Measurements from ENCODE around the gene CEP112. TPM values are rescaled to one million over a fixed set of nuclear protein-coding genes. Genes with fewer than 3 reads are reported as not detected.

The CEP112 gene
- total and polyA plus RNA-seq, 2 of the 13 experiments (the other 11 are each of a cell fraction or from before 2014, with no cell fraction given), result 1.2 to 3.4 TPM

DNA sequence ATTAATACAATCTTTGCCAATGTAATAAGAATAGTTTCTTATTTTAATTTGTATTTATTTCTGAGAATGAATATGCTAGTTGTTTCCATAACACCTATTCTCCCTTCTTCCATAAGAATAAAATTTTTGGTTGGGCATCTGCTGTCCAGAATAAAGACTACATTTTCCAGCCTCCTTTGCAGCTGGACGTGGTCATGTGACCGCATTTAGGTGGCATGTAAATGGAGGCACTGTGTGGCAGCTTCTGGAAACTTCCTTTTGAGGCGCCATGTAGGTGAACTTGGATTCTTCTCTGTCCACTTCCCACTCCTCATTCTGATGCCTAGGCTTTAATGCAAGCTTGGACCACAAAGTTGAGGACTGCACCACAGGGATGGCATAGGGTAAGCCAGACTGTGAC is 415.0 kb downstream of the CEP112 start:
- FAIRE-seq (no peak), DNase-seq (ENCODE audit: low spot score) (no peak), ATAC-seq (no peak)
- 52% methylated on average over 3 of the region's 3 CpGs for WGBS (ENCODE audit: low lambda C conversion rate)
- Histone ChIP-seq H3K79me2 (ENCODE audit: insufficient read depth, low read length) (no peaks in the 10 kb centered on the region), H3K27ac (ENCODE audit: extremely low read length, insufficient read depth, low read length) (no peak overlapping the region), H3K9ac (ENCODE audit: insufficient read depth, low read depth, low read length) (no peak overlapping the region), H3K4me1 (ENCODE audit: insufficient read depth, low read length) (peaks cover 22% of the 10 kb centered on the region), H3K27me3 (ENCODE audit: control insufficient read depth in 1 of 2, insufficient read depth in 2 of 2, low read length in 2 of 2) (no peaks in the 10 kb centered on the region; a peak in 1 of 5 replicates), H3K9me3 (ENCODE audit: low read length) (no peaks in the 10 kb centered on the region), H3K36me3 (replicated peaks in 1 of 2; ENCODE audit: control insufficient read depth in 1 of 2, insufficient read depth in 2 of 2, low read length in 2 of 2) (no peaks in the 10 kb centered on the region), H4K20me1 (ENCODE audit: insufficient read depth, low read length) (no peaks in the 10 kb centered on the region), H3K4me3 (replicated peaks in 1 of 3; ENCODE audit: insufficient read depth in 1 of 3, low read depth in 2 of 3, low read length in 3 of 3) (no peak overlapping the region), H2AFZ (ENCODE audit: low read length) (no peak overlapping the region), H3K4me2 (ENCODE audit: low read depth, low read length) (no peak overlapping the region)
- ChIA-PET CTCF (ENCODE audit: low intra/inter-chr PET ratio, low total read pairs) (no interaction called here), POLR2A (no interaction called here)
- BruUV-seq (replicated peaks), result no TSS peak
- intact Hi-C loops (cut with micrococcal nuclease; ENCODE audit: unreplicated experiment), result no loop called here
- TF ChIP-seq, protein P1, sequence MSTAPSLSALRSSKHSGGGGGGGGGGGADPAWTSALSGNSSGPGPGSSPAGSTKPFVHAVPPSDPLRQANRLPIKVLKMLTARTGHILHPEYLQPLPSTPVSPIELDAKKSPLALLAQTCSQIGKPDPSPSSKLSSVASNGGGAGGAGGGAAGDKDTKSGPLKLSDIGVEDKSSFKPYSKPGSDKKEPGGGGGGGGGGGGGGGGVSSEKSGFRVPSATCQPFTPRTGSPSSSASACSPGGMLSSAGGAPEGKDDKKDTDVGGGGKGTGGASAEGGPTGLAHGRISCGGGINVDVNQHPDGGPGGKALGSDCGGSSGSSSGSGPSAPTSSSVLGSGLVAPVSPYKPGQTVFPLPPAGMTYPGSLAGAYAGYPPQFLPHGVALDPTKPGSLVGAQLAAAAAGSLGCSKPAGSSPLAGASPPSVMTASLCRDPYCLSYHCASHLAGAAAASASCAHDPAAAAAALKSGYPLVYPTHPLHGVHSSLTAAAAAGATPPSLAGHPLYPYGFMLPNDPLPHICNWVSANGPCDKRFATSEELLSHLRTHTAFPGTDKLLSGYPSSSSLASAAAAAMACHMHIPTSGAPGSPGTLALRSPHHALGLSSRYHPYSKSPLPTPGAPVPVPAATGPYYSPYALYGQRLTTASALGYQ (CRISPR knock-in tag; IDR thresholded peaks at IDR 0.05), result no peak
- TF ChIP-seq ZNF33B (CRISPR knock-in tag; IDR thresholded peaks at IDR 0.05) (no peak), THAP11 (CRISPR knock-in tag; IDR thresholded peaks at IDR 0.05) (0 out of 2 replicates have a peak, but pooled peaks have one; percentile 23), PCBP2 (optimal IDR thresholded peaks at IDR 0.05; ENCODE audit: low read depth, low read length, poor library complexity, severe bottlenecking) (no peak), FOXK2 (IDR thresholded peaks at IDR 0.05) (no peak), RELA (CRISPR knock-in tag; IDR thresholded peaks at IDR 0.05) (no peak), ONECUT2 (CRISPR knock-in tag; IDR thresholded peaks at IDR 0.05) (no peak)
- in situ Hi-C loops (cut with HindIII; ENCODE audit: extremely low pct_ligation_motif_present, low pct_unique_long_range_greater_than_20kb), result no loop called here

DNA sequence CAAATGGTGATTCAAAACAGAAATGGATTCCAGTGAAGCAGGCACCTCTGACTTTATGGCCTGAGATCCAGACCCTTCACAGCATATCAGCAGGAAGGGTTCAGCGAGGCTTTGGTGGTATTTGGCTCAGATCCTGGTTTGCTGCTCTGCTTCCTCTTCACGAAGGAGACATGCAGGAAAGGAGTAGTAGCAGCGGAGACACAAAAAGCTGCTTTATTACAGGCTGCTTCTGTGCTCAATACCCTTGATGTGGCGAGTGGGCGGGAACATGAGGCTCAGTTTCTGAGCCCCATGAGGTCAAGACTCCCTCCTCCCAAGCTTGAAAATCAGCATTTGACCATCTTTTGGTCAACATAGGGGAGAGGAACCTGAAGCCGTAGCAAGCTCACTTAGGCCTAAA is 417.1 kb downstream of the CEP112 start:
- Histone ChIP-seq H3K27ac (ENCODE audit: extremely low read length, insufficient read depth, low read length) (no peak overlapping the region), H3K9me3 (ENCODE audit: low read length) (no peaks in the 10 kb centered on the region), H3K27me3 (ENCODE audit: control insufficient read depth in 1 of 2, insufficient read depth in 2 of 2, low read length in 2 of 2) (no peaks in the 10 kb centered on the region; a peak in 1 of 5 replicates), H3K4me3 (replicated peaks in 1 of 3; ENCODE audit: insufficient read depth in 1 of 3, low read depth in 2 of 3, low read length in 3 of 3) (no peak overlapping the region), H3K36me3 (replicated peaks in 1 of 2; ENCODE audit: control insufficient read depth in 1 of 2, insufficient read depth in 2 of 2, low read length in 2 of 2) (no peaks in the 10 kb centered on the region), H3K4me1 (ENCODE audit: insufficient read depth, low read length) (peaks cover 22% of the 10 kb centered on the region), H3K4me2 (ENCODE audit: low read depth, low read length) (no peak overlapping the region), H2AFZ (ENCODE audit: low read length) (no peak overlapping the region), H4K20me1 (ENCODE audit: insufficient read depth, low read length) (no peaks in the 10 kb centered on the region), H3K79me2 (ENCODE audit: insufficient read depth, low read length) (no peaks in the 10 kb centered on the region), H3K9ac (ENCODE audit: insufficient read depth, low read depth, low read length) (no peak overlapping the region)
- FAIRE-seq (no peak), DNase-seq (ENCODE audit: low spot score) (no peak), ATAC-seq (no peak)
- intact Hi-C loops (cut with micrococcal nuclease; ENCODE audit: unreplicated experiment), result no loop called here
- ChIA-PET POLR2A (no interaction called here), CTCF (ENCODE audit: low intra/inter-chr PET ratio, low total read pairs) (no interaction called here)
- in situ Hi-C loops (cut with HindIII; ENCODE audit: extremely low pct_ligation_motif_present, low pct_unique_long_range_greater_than_20kb), result no loop called here
- BruUV-seq (replicated peaks), result no TSS peak
- WGBS (ENCODE audit: low lambda C conversion rate), result 84% methylated on average over 5 of the region's 6 CpGs
- TF ChIP-seq JDP2 (CRISPR knock-in tag; IDR thresholded peaks at IDR 0.05; ENCODE audit: borderline replicate concordance), result no peak
- TF ChIP-seq REXO4 (CRISPR knock-in tag; IDR thresholded peaks at IDR 0.05; ENCODE audit: borderline replicate concordance), result no peak
- TF ChIP-seq DMAP1 (CRISPR knock-in tag; IDR thresholded peaks at IDR 0.05), result no peak
- no peak for TF ChIP-seq GZF1 (CRISPR knock-in tag; IDR thresholded peaks at IDR 0.05)
- no peak for TF ChIP-seq MBNL3 (CRISPR knock-in tag; conservative IDR thresholded peaks at IDR 0.05)
- no peak for TF ChIP-seq ZNF10 (CRISPR knock-in tag; IDR thresholded peaks at IDR 0.05; ENCODE audit: borderline replicate concordance, low read depth)
- no peak for TF ChIP-seq TMF1 (CRISPR knock-in tag; IDR thresholded peaks at IDR 0.05; ENCODE audit: low read depth)
- no peak for TF ChIP-seq SP5 (CRISPR knock-in tag; IDR thresholded peaks at IDR 0.05; ENCODE audit: borderline replicate concordance, low read depth)
- no peak for TF ChIP-seq MEIS1 (CRISPR knock-in tag; IDR thresholded peaks at IDR 0.05; ENCODE audit: borderline replicate concordance)
- no peak for TF ChIP-seq MAFF (IDR thresholded peaks at IDR 0.05; ENCODE audit: low read depth, low read length)
- TF ChIP-seq GMEB1 (CRISPR knock-in tag; IDR thresholded peaks at IDR 0.05; ENCODE audit: borderline replicate concordance), result no peak
- no peak for TF ChIP-seq CENPX (CRISPR knock-in tag; IDR thresholded peaks at IDR 0.05)

Data from HepG2 (cell line).